HCT116 (cell line): ENCODE data around the gene RAP2B. TPM values are rescaled to one million over a fixed set of nuclear protein-coding genes. Genes with fewer than 3 reads are reported as not detected.

Experiments used
- ATAC-seq: fragments of 200-7000 bp; cut with Tn5 transposase; 2 replicates; pipeline ENCODE4 v1.9.1; 2020; ENCODE audit warnings: mild to moderate bottlenecking, moderate library complexity
- BruUV-seq: library from RNA; stranded (reverse); fragments of 400-500 nt; replicated peaks from 2 replicates; lab custom pipeline; 2021; lab: Mats Ljungman, UMichigan
- CTCF ChIA-PET: fragments of 300-600 bp; sonication (Branson Sonifier 250); formaldehyde crosslinking; loops from one replicate; lab custom pipeline; 2021; ENCODE audit warnings: antibody characterized with exemption; lab: Charles Lee
- POLR2A ChIA-PET: fragments of 300-600, 350-600 bp; sonication (Branson Sonifier 250); formaldehyde crosslinking; loops from one replicate; lab custom pipeline; 2021; ENCODE audit warnings: antibody characterized with exemption; lab: Charles Lee
- RAD21 ChIA-PET, 2 experiments: fragments of 300-600 bp; sonication (Branson Sonifier 250); formaldehyde crosslinking; loops; one replicate each; lab custom pipeline; 2023; ENCODE audit warnings: low total read pairs in 2 of 2; ENCODE audit not compliant: uncharacterized antibody in 2 of 2, unreplicated experiment in 2 of 2, low non-redundant PET in 1 of 2; lab: Charles Lee
- DNase-seq: peaks from one replicate; pipeline ENCODE4 v3.0.0-alpha.2; 2010; ENCODE audit warnings: low read depth, low spot score
- H2AFZ ChIP-seq: fragments of 200-600 bp; shearing (Covaris generic), sonication (generic); 2 replicates; pipeline ENCODE4 v1.6.1; 2017; ENCODE audit warnings: low read depth, mixed run types, mixed read lengths, antibody characterized with exemption, low read length; ENCODE audit not compliant: poor library complexity, severe bottlenecking
- H3K27ac ChIP-seq: 2 replicates; pipeline ENCODE4 v1.5.1; 2012; ENCODE audit warnings: low read depth, low read length
- H3K27me3 ChIP-seq: fragments of 200-600 bp; sonication (generic); 2 replicates; pipeline ENCODE4 v1.6.1; 2016; ENCODE audit warnings: mixed run types, low read length, mixed read lengths; ENCODE audit not compliant: insufficient read depth
- H3K36me3 ChIP-seq, 2 experiments: fragments of 200-500 bp in 1 of 2; fragments of 200-600 bp in 1 of 2; sonication (Bioruptor generic) in 1 of 2; sonication (generic) in 1 of 2; 2 replicates each; pipeline versions ENCODE4 v1.5.1 to v1.6.1; 2014 to 2016; ENCODE audit warnings: low read length in 2 of 2, inconsistent platforms in 1 of 2, mixed read lengths in 1 of 2, mixed run types in 1 of 2; ENCODE audit not compliant: insufficient read depth in 2 of 2, control insufficient read depth in 1 of 2
- H3K4me1 ChIP-seq, 2 experiments: fragments of 200-600 bp in 1 of 2; sonication (generic) in 1 of 2; 2 replicates each; pipeline versions ENCODE4 v1.5.1 to v1.6.1; 2012 to 2017; ENCODE audit warnings: low read length in 2 of 2, inconsistent platforms in 1 of 2, mild to moderate bottlenecking in 1 of 2, mixed read lengths in 1 of 2, mixed run types in 1 of 2, moderate library complexity in 1 of 2; ENCODE audit not compliant: insufficient read depth in 2 of 2, control insufficient read depth in 1 of 2
- H3K4me2 ChIP-seq: fragments of 200-600 bp; sonication (generic); 2 replicates; pipeline ENCODE4 v1.6.1; 2017; ENCODE audit warnings: mixed run types, low read length, mixed read lengths
- H3K4me3 ChIP-seq, 2 experiments: fragments of 200-600 bp in 1 of 2; sonication (generic) in 1 of 2; replicated peaks in 1 of 2; 2 replicates each; pipeline ENCODE4 v1.5.1; 2011 to 2016; ENCODE audit warnings: low read length in 2 of 2, control low read depth in 1 of 2, low read depth in 1 of 2, mild to moderate bottlenecking in 1 of 2, mixed read lengths in 1 of 2, mixed run types in 1 of 2
- H3K79me2 ChIP-seq: fragments of 200-600 bp; sonication (generic); 2 replicates; pipeline ENCODE4 v1.6.1; 2017; ENCODE audit warnings: mild to moderate bottlenecking, mixed run types, low read length, moderate library complexity, mixed read lengths; ENCODE audit not compliant: insufficient read depth
- H3K9ac ChIP-seq: fragments of 200-600 bp; sonication (generic); 2 replicates; pipeline ENCODE4 v1.6.1; 2016; ENCODE audit warnings: low read length, mixed read lengths
- H3K9me2 ChIP-seq: fragments of 200-600 bp; sonication (generic), shearing (Covaris generic); 2 replicates; pipeline ENCODE4 v1.6.1; 2017; ENCODE audit warnings: mixed run types, mild to moderate bottlenecking, moderate library complexity; ENCODE audit not compliant: insufficient read depth
- H3K9me3 ChIP-seq, 2 experiments: fragments of 200-500 bp in 1 of 2; fragments of 200-600 bp in 1 of 2; sonication (Bioruptor generic) in 1 of 2; sonication (generic) in 1 of 2; 2 replicates each; pipeline ENCODE4 v1.6.1; 2014 to 2017; ENCODE audit warnings: low read length in 2 of 2, mixed read lengths in 2 of 2, inconsistent platforms in 1 of 2, low read depth in 1 of 2, mild to moderate bottlenecking in 1 of 2, mixed run types in 1 of 2, moderate library complexity in 1 of 2; ENCODE audit not compliant: control insufficient read depth in 1 of 2, insufficient read depth in 1 of 2
- H4K20me1 ChIP-seq: fragments of 200-600 bp; sonication (generic), shearing (Covaris generic); 2 replicates; pipeline ENCODE4 v1.6.1; 2017; ENCODE audit warnings: mixed run types, mild to moderate bottlenecking, moderate library complexity; ENCODE audit not compliant: insufficient read depth
- FOSL1 ChIP-seq: IDR thresholded peaks from 2 replicates; pipeline ENCODE4 v1.6.1; 2012; ENCODE audit warnings: low read depth
- SP1 ChIP-seq: IDR thresholded peaks from 2 replicates; pipeline ENCODE4 v1.6.1; 2012; ENCODE audit warnings: low read depth
- SRF ChIP-seq: IDR thresholded peaks from 2 replicates; pipeline ENCODE4 v1.6.1; 2012; ENCODE audit warnings: low read depth
- TCF7L2 ChIP-seq: IDR thresholded peaks from 2 replicates; pipeline ENCODE4 v1.7.0; 2011; ENCODE audit warnings: borderline replicate concordance, inconsistent platforms; ENCODE audit not compliant: insufficient read depth, insufficient read length; ENCODE audit errors: extremely low read depth
- intact Hi-C: fragments of 100-400 bp; cut with micrococcal nuclease; formaldehyde crosslinking; loops from 2 replicates; pipeline ENCODE4 v1.10.0; 2022
- total RNA-seq: library from RNA; stranded (reverse); gene quantifications from one replicate; pipeline ENCODE4 v1.2.1, GENCODE V29; 2021; ENCODE audit not compliant: unreplicated experiment
- TF ChIP-seq, protein P1 (sequence below): IDR thresholded peaks from 2 replicates; pipeline ENCODE4 v1.6.1; 2012
- TF ChIP-seq, protein P2 (sequence below): IDR thresholded peaks from 2 replicates; pipeline ENCODE4 v1.6.1; 2012; ENCODE audit warnings: low read depth

RAP2B gene
- total RNA-seq, 1 experiment from 2014 or later: 24.2 TPM

DNA sequence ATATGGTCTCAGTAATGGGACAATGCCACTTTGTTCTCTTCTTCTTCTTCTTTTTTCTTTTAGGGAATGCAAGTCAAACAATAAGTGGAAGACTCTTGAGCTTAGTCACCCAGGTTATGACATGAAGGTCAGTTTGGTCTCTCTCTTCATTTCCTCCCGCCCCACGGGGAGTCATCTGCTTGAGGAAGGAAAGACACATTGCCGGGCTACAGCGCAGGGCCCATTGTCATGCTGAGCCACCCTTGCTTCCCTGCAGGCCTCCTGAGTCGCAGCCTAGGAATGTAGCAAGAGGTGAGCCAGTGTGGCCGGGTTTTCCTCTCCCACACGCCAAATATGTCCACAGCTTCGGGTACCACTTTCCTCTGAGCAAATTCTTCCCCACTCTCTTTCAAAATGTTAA is 47.6 kb downstream of the RAP2B start:
- CTCF ChIA-PET: interaction anchor here (0.7 kb wide), 1 partner anchor 35 kb away, joined by 4 read pairs; no protein-coding TSS in a partner anchor
- peak overlapping the region; percentile 99 for H2AFZ ChIP-seq

More for the DNA sequence above, 47.6 kb downstream of the RAP2B start:
- H3K9me3 ChIP-seq: no peaks in the 10 kb centered on the region
- no peak overlapping the region for H3K9ac ChIP-seq
- intact Hi-C loops: no loop called here
- TF ChIP-seq SRF (0 out of 2 replicates have a peak, but pooled peaks have one; percentile 39), FOSL1 (peak; percentile 7; the same call in 1 of the 2 replicates), TCF7L2 (no peak), SP1 (0 out of 2 replicates have a peak, but pooled peaks have one; percentile 20)
- TF ChIP-seq, protein P1, sequence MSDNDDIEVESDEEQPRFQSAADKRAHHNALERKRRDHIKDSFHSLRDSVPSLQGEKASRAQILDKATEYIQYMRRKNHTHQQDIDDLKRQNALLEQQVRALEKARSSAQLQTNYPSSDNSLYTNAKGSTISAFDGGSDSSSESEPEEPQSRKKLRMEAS: peak; percentile 15; the same call in 1 of the 2 replicates
- TF ChIP-seq, protein P2, sequence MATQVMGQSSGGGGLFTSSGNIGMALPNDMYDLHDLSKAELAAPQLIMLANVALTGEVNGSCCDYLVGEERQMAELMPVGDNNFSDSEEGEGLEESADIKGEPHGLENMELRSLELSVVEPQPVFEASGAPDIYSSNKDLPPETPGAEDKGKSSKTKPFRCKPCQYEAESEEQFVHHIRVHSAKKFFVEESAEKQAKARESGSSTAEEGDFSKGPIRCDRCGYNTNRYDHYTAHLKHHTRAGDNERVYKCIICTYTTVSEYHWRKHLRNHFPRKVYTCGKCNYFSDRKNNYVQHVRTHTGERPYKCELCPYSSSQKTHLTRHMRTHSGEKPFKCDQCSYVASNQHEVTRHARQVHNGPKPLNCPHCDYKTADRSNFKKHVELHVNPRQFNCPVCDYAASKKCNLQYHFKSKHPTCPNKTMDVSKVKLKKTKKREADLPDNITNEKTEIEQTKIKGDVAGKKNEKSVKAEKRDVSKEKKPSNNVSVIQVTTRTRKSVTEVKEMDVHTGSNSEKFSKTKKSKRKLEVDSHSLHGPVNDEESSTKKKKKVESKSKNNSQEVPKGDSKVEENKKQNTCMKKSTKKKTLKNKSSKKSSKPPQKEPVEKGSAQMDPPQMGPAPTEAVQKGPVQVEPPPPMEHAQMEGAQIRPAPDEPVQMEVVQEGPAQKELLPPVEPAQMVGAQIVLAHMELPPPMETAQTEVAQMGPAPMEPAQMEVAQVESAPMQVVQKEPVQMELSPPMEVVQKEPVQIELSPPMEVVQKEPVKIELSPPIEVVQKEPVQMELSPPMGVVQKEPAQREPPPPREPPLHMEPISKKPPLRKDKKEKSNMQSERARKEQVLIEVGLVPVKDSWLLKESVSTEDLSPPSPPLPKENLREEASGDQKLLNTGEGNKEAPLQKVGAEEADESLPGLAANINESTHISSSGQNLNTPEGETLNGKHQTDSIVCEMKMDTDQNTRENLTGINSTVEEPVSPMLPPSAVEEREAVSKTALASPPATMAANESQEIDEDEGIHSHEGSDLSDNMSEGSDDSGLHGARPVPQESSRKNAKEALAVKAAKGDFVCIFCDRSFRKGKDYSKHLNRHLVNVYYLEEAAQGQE: no peak
- TF ChIP-seq, all 23 proteins: peak for 4
- H3K36me3 ChIP-seq: no peaks in the 10 kb centered on the region
- no peaks in the 10 kb centered on the region for H3K79me2 ChIP-seq
- H3K27me3 ChIP-seq: no peaks in the 10 kb centered on the region
- H3K4me3 ChIP-seq: no peak overlapping the region
- no TSS peak for BruUV-seq
- no peaks in the 10 kb centered on the region for H3K9me2 ChIP-seq
- H3K4me2 ChIP-seq: peak overlapping the region; percentile 63
- peaks cover 4 to 18% of the 10 kb centered on the region in 2 experiments; a peak in 3 of 4 replicates for H3K4me1 ChIP-seq
- no peak overlapping the region for H3K27ac ChIP-seq
- POLR2A ChIA-PET: interaction anchor here (1.0 kb wide), 1 partner anchor 9 kb away, joined by 3 read pairs; no protein-coding TSS in a partner anchor
- ATAC-seq: peak; percentile 93
- peak; percentile 23 for DNase-seq
- RAD21 ChIA-PET: no interaction called here
- no peaks in the 10 kb centered on the region for H4K20me1 ChIP-seq
